H1 (cell line): ENCODE results near the gene GTF2A1L. TPM values are rescaled to one million over a fixed set of nuclear protein-coding genes. Genes with fewer than 3 reads are reported as not detected.

Source experiments
- CTCF ChIA-PET: fragments of 300-600 bp; sonication (Branson Sonifier 250); formaldehyde crosslinking; loops from one replicate; lab custom pipeline; 2021; ENCODE audit not compliant: partially characterized antibody; lab: Charles Lee
- POLR2A ChIA-PET: fragments of 300-600 bp; sonication (Branson Sonifier 250); formaldehyde crosslinking; loops from one replicate; lab custom pipeline; 2021; ENCODE audit warnings: inconsistent platforms; ENCODE audit not compliant: partially characterized antibody; lab: Charles Lee
- DNase-seq, 2 experiments: peaks; one replicate each; pipeline versions ENCODE4 v3.0.0 to v3.0.0-alpha.2; 2010 to 2022; ENCODE audit warnings: low spot score in 2 of 2, low read depth in 1 of 2, mixed read lengths in 1 of 2
- FAIRE-seq: peaks from 2 replicates; lab custom pipeline; 2011; peaks lifted over from hg19 to GRCh38; lab: Jason Lieb, UNC
- H2AFZ ChIP-seq: 2 replicates; pipeline ENCODE4 v1.8.1; 2012; ENCODE audit warnings: low read length, inconsistent platforms
- H2AK5ac ChIP-seq: 2 replicates; pipeline ENCODE4 v1.6.1; 2013; ENCODE audit warnings: low read depth, low read length
- H2BK120ac ChIP-seq: replicated peaks from 2 replicates; pipeline ENCODE3; 2013; ENCODE audit warnings: low read depth, low read length, inconsistent platforms
- H2BK12ac ChIP-seq: 2 replicates; pipeline ENCODE4 v1.6.1; 2013; ENCODE audit warnings: low read depth, low read length
- H2BK15ac ChIP-seq: 2 replicates; pipeline ENCODE4 v1.6.1; 2013; ENCODE audit warnings: low read length
- H2BK20ac ChIP-seq: 2 replicates; pipeline ENCODE4 v1.6.1; 2013; ENCODE audit warnings: low read length
- H2BK5ac ChIP-seq: 2 replicates; pipeline ENCODE4 v1.6.1; 2013; ENCODE audit warnings: low read depth, low read length
- H3K14ac ChIP-seq: 2 replicates; pipeline ENCODE4 v1.6.1; 2013; ENCODE audit warnings: inconsistent platforms; ENCODE audit not compliant: insufficient read length
- H3K18ac ChIP-seq: 2 replicates; pipeline ENCODE4 v1.6.1; 2013; ENCODE audit warnings: low read length; ENCODE audit errors: extremely low read depth
- H3K23ac ChIP-seq: 2 replicates; pipeline ENCODE4 v1.6.1; 2013; ENCODE audit warnings: inconsistent platforms; ENCODE audit not compliant: insufficient read length
- H3K23me2 ChIP-seq: 2 replicates; pipeline ENCODE4 v1.6.1; 2013; ENCODE audit warnings: low read depth, low read length
- H3K27ac ChIP-seq: 2 replicates; pipeline ENCODE4 v1.6.1; 2011; ENCODE audit warnings: low read depth, low read length, inconsistent platforms
- H3K27me3 ChIP-seq, 4 experiments: replicated peaks in 1 of 4; 1 replicate in 1 of 4; 2 replicates in 3 of 4; pipeline versions ENCODE4 v1.6.1 to v1.8.1; 2011 to 2013; ENCODE audit warnings: low read length in 3 of 4, mild to moderate bottlenecking in 3 of 4, inconsistent platforms in 2 of 4, mixed read lengths in 2 of 4, moderate library complexity in 1 of 4; ENCODE audit not compliant: control insufficient read depth in 3 of 4, insufficient read depth in 3 of 4; ENCODE audit errors: extremely low read depth in 1 of 4
- H3K36me3 ChIP-seq, 4 experiments: 2 replicates each; pipeline versions ENCODE4 v1.6.1 to v1.8.1; 2011 to 2013; ENCODE audit warnings: mild to moderate bottlenecking in 4 of 4, low read length in 3 of 4, moderate library complexity in 2 of 4, control low read depth in 1 of 4, inconsistent platforms in 1 of 4; ENCODE audit not compliant: insufficient read depth in 4 of 4, control insufficient read depth in 2 of 4
- H3K4ac ChIP-seq: replicated peaks from 2 replicates; pipeline ENCODE3; 2013; ENCODE audit warnings: low read length, low read depth, mixed read lengths, inconsistent platforms; ENCODE audit not compliant: insufficient read length
- H3K4me1 ChIP-seq, 4 experiments: replicated peaks in 1 of 4; 1 replicate in 1 of 4; 2 replicates in 3 of 4; pipeline versions ENCODE4 v1.6.1 to v1.8.1; 2011 to 2013; ENCODE audit warnings: low read length in 3 of 4, inconsistent platforms in 2 of 4, mixed read lengths in 1 of 4; ENCODE audit not compliant: insufficient read depth in 4 of 4, control insufficient read depth in 3 of 4
- H3K4me2 ChIP-seq, 2 experiments: 2 replicates each; pipeline versions ENCODE4 v1.6.1 to v1.8.1; 2011 to 2013; ENCODE audit warnings: low read depth in 2 of 2, low read length in 2 of 2, control low read depth in 1 of 2, inconsistent platforms in 1 of 2, mild to moderate bottlenecking in 1 of 2; ENCODE audit not compliant: insufficient read depth in 1 of 2
- H3K4me3 ChIP-seq, 4 experiments: fragments of 200-600, 300-600 bp in 1 of 4; sonication (generic), shearing (Covaris generic), sonication (Bioruptor Twin) in 1 of 4; 2 replicates each; pipeline versions ENCODE4 v1.5.1 to v1.8.1; 2011 to 2016; ENCODE audit warnings: low read length in 4 of 4, low read depth in 3 of 4, control low read depth in 2 of 4, inconsistent platforms in 2 of 4, mild to moderate bottlenecking in 2 of 4, mixed read lengths in 1 of 4, moderate library complexity in 1 of 4; ENCODE audit not compliant: insufficient read depth in 2 of 4; ENCODE audit errors: extremely low read depth in 1 of 4
- H3K56ac ChIP-seq: replicated peaks from 2 replicates; pipeline ENCODE3; 2013; ENCODE audit warnings: low read depth, mild to moderate bottlenecking, mixed read lengths, low read length, inconsistent platforms; ENCODE audit not compliant: insufficient read length
- H3K79me1 ChIP-seq: 2 replicates; pipeline ENCODE4 v1.6.1; 2013; ENCODE audit warnings: low read depth, low read length, control low read depth
- H3K79me2 ChIP-seq, 2 experiments: 2 replicates each; pipeline versions ENCODE4 v1.6.1 to v1.8.1; 2012 to 2013; ENCODE audit warnings: low read length in 2 of 2, mild to moderate bottlenecking in 2 of 2, inconsistent platforms in 1 of 2; ENCODE audit not compliant: insufficient read depth in 2 of 2, control insufficient read depth in 1 of 2
- H3K9ac ChIP-seq, 4 experiments: replicated peaks in 1 of 4; 1 replicate in 1 of 4; 2 replicates in 3 of 4; pipeline versions ENCODE4 v1.6.1 to v1.8.1; 2011 to 2013; ENCODE audit warnings: low read depth in 3 of 4, low read length in 3 of 4, control low read depth in 2 of 4, mild to moderate bottlenecking in 2 of 4, moderate library complexity in 2 of 4, inconsistent platforms in 1 of 4; ENCODE audit errors: extremely low read depth in 1 of 4
- H3K9me3 ChIP-seq, 2 experiments: 2 replicates each; pipeline versions ENCODE4 v1.6.1 to v1.8.1; 2012 to 2013; ENCODE audit warnings: mild to moderate bottlenecking in 2 of 2, moderate library complexity in 2 of 2, control low read depth in 1 of 2, inconsistent platforms in 1 of 2, low read depth in 1 of 2, low read length in 1 of 2, mixed read lengths in 1 of 2; ENCODE audit not compliant: insufficient read depth in 2 of 2
- H4K20me1 ChIP-seq, 2 experiments: replicated peaks in 1 of 2; 2 replicates each; pipeline versions ENCODE3 to v1.8.1; 2011 to 2013; ENCODE audit warnings: inconsistent platforms in 2 of 2, low read length in 2 of 2, mild to moderate bottlenecking in 1 of 2; ENCODE audit not compliant: insufficient read depth in 2 of 2, control insufficient read depth in 1 of 2
- H4K5ac ChIP-seq: 2 replicates; pipeline ENCODE4 v1.6.1; 2013; ENCODE audit warnings: low read length, low read depth, mixed read lengths, inconsistent platforms; ENCODE audit not compliant: insufficient read length
- H4K8ac ChIP-seq: 2 replicates; pipeline ENCODE4 v1.8.0; 2013; ENCODE audit warnings: mild to moderate bottlenecking, moderate library complexity, low read length, inconsistent platforms; ENCODE audit not compliant: insufficient read depth; ENCODE audit errors: extremely low read depth
- H4K91ac ChIP-seq: replicated peaks from 2 replicates; pipeline ENCODE3; 2013; ENCODE audit warnings: low read length, mixed read lengths, inconsistent platforms; ENCODE audit not compliant: insufficient read length
- BCL11A ChIP-seq, 2 experiments: IDR thresholded peaks; one replicate each; pipeline ENCODE4 v1.6.1; 2011; ENCODE audit warnings: low read depth in 2 of 2, low read length in 2 of 2, mild to moderate bottlenecking in 2 of 2
- CBX5 ChIP-seq: fragments of 300-800, 300-1000 bp; sonication (generic); IDR thresholded peaks from 2 replicates; pipeline ENCODE4 v1.7.1; 2016; ENCODE audit warnings: antibody characterized with exemption, low read length, low read depth
- CTBP2 ChIP-seq: IDR thresholded peaks from 2 replicates; pipeline ENCODE4 v1.7.0; 2011; ENCODE audit warnings: borderline replicate concordance, mild to moderate bottlenecking, moderate library complexity, mixed read lengths, low read length; ENCODE audit not compliant: insufficient read depth, insufficient read length
- E2F6 ChIP-seq: IDR thresholded peaks from 2 replicates; pipeline ENCODE4 v1.6.1; 2012; ENCODE audit warnings: inconsistent platforms
- KDM1A ChIP-seq: fragments of 200-600, 300-600 bp; sonication (generic); IDR thresholded peaks from 2 replicates; pipeline ENCODE4 v1.7.1; 2016; ENCODE audit warnings: mild to moderate bottlenecking, low read length, borderline replicate concordance
- MAX ChIP-seq: IDR thresholded peaks from 2 replicates; pipeline ENCODE4 v1.6.1; 2012; ENCODE audit warnings: inconsistent platforms
- RAD21 ChIP-seq, 2 experiments: IDR thresholded peaks in 1 of 2; conservative IDR thresholded peaks in 1 of 2; 2 replicates each; pipeline ENCODE4 v1.6.1; 2011; ENCODE audit warnings: low read depth in 2 of 2, low read length in 2 of 2, improper control_type of control experiment in 1 of 2, inconsistent platforms in 1 of 2, mild to moderate bottlenecking in 1 of 2, moderate library complexity in 1 of 2
- RXRA ChIP-seq: IDR thresholded peaks from 2 replicates; pipeline ENCODE4 v1.6.1; 2011; ENCODE audit warnings: low read depth, mild to moderate bottlenecking, low read length, moderate library complexity; ENCODE audit not compliant: insufficient read depth
- SP1 ChIP-seq: IDR thresholded peaks from 2 replicates; pipeline ENCODE4 v1.6.1; 2011; ENCODE audit warnings: low read depth, low read length
- SP2 ChIP-seq: IDR thresholded peaks from 2 replicates; pipeline ENCODE4 v1.6.1; 2012; ENCODE audit warnings: mild to moderate bottlenecking, low read length, inconsistent platforms
- SUZ12 ChIP-seq: fragments of 200-600 bp; sonication (generic); IDR thresholded peaks from 2 replicates; pipeline ENCODE4 v1.6.1; 2012; ENCODE audit warnings: mild to moderate bottlenecking, inconsistent platforms, low read length, moderate library complexity, mixed read lengths
- TAF1 ChIP-seq: IDR thresholded peaks from 2 replicates; pipeline ENCODE4 v1.6.1; 2011; ENCODE audit warnings: mild to moderate bottlenecking, low read depth, low read length
- WGBS, 2 experiments: shearing (Covaris generic) in 1 of 2; methylation state at CpG; one replicate each; pipeline versions ENCODE4 v1.1.6 to v1.1.7; 2013 to 2015; ENCODE audit warnings: low lambda C conversion rate in 2 of 2, mixed read lengths in 2 of 2, inconsistent platforms in 1 of 2, low coverage in 1 of 2, missing lambda C conversion rate in 1 of 2; ENCODE audit not compliant: insufficient replicate concordance in 2 of 2, insufficient coverage in 1 of 2, insufficient read length in 1 of 2; ENCODE audit errors: extremely low coverage in 1 of 2, missing lambda C conversion rate in 1 of 2; 5-methylcytosine and 5-hydroxymethylcytosine counted together
- polyA plus RNA-seq, 7 experiments: library from polyadenylated mRNA; depleted of rRNA in 3 of 7; stranded (reverse) in 5 of 7; unstranded in 2 of 7; fragments of >200 nt in 5 of 7; fragments of 200-250 nt in 2 of 7; gene quantifications; 1 replicate in 5 of 7; 2 replicates in 1 of 7; 4 replicates in 1 of 7; pipeline versions ENCODE4 v1.2.1 to v1.2.3, GENCODE V29; 2011 to 2013; ENCODE audit warnings: missing spikeins in 2 of 7, mixed read lengths in 2 of 7
- total RNA-seq: library from RNA; stranded (reverse); fragmentation: NEBNext Ultra II Directional; extraction: Animal tissue kit (Norgen Biotek cat#: 25700); gene quantifications from 2 replicates; pipeline ENCODE4 v1.2.1, GENCODE V29; 2021

Gene GTF2A1L
- total and polyA plus RNA-seq, 2 of the 8 experiments (the other 6 are each of a cell fraction or from before 2014, with no cell fraction given): 0.18 TPM; not detected in 1

- Histone ChIP-seq H3K23me2 (no peaks in the 10 kb centered on the region; the same call in 1 of the 2 replicates), H4K8ac (no peak overlapping the region; the same call in 1 of the 2 replicates), H3K18ac (peak overlapping the region; percentile 33), H3K9me3 (no peaks in the 10 kb centered on the region), H4K20me1 (no peaks in the 10 kb centered on the region), H2BK15ac (no peak overlapping the region), H4K5ac (no peak overlapping the region), H3K9ac (no peak overlapping the region), H3K4me1 (peaks cover 5 to 17% (median 12%) of the 10 kb centered on the region in 4 experiments; a peak in 4 of 7 replicates), H3K23ac (no peak overlapping the region), H2BK12ac (no peak overlapping the region), H3K14ac (no peak overlapping the region), H3K56ac (no peak overlapping the region), H3K79me2 (no peaks in the 10 kb centered on the region), H2BK20ac (peak overlapping the region; percentile 24; the same call in 1 of the 2 replicates), H3K4ac (peak overlapping the region; percentile 10), H3K36me3 (peaks cover 0 to 5% (median 2%) of the 10 kb centered on the region in 4 experiments; a peak in 2 of 8 replicates), H2AK5ac (no peak overlapping the region), H4K91ac (peak overlapping the region; percentile 37), H3K79me1 (no peaks in the 10 kb centered on the region), H3K4me3 (no peak overlapping the region), H2BK5ac (no peak overlapping the region), H2AFZ (no peak overlapping the region), H2BK120ac (no peak overlapping the region), H3K27ac (no peak overlapping the region), H3K4me2 (no peak overlapping the region; a peak in 1 of 4 replicates), H3K27me3 (peaks cover 0 to 4% (median 0%) of the 10 kb centered on the region in 4 experiments; a peak in 2 of 7 replicates)
- POLR2A ChIA-PET: interaction anchor here (0.5 kb wide), 1 partner anchor 657 kb away, joined by 3 read pairs; no protein-coding TSS in a partner anchor
- DNase-seq: no peak
- 85% methylated on average over 4 of the region's 4 CpGs; no CpG with 5 or more reads in 1 of the 2 experiments for WGBS, 2 experiments
- no peak for FAIRE-seq
- CTCF ChIA-PET: interaction anchor here (0.8 to 1.4 kb wide), 3 partner anchors 18 to 79 kb away, joined by 3 to 7 read pairs (median 4); no protein-coding TSS in a partner anchor
- TF ChIP-seq TAF1 (no peak), KDM1A (no peak), SP2 (no peak), RAD21 (IDR thresholded peaks at IDR 0.05 in 1 of 2, conservative IDR thresholded peaks at IDR 0.05 in 1 of 2; ENCODE audit: low read depth in 2 of 2, low read length in 2 of 2) (no peak), MAX (no peak), E2F6 (no peak), CTBP2 (no peak), BCL11A (IDR thresholded peaks at IDR 0.05; ENCODE audit: low read depth in 2 of 2, low read length in 2 of 2) (no peak), CBX5 (no peak), RXRA (no peak), SUZ12 (no peak), SP1 (no peak)
These were observed 33.1 kb upstream of the GTF2A1L start for GRCh38 chr2:48584551-48584950.
